GM18861 (cell line): ENCODE data around the gene CKAP4.

Experiments
- ATAC-seq: cut with Tn5 transposase; IDR thresholded peaks from one replicate; pipeline ENCODE4 v1.9.1; 2021; ENCODE audit not compliant: unreplicated experiment

CKAP4 gene

GRCh38 chr12:106205208-106206069 lies 42.4 kb downstream of the CKAP4 start:
- no peak for ATAC-seq

GRCh38 chr12:106204312-106204711 lies 43.5 kb downstream of the CKAP4 start:
- no peak for ATAC-seq

- ATAC-seq, result no peak
These were observed 49.8 kb downstream of the CKAP4 start for GRCh38 chr12:106197906-106198623.

- ATAC-seq, result no peak
These were observed 52.2 kb downstream of the CKAP4 start for GRCh38 chr12:106195621-106196027.

- ATAC-seq, result no peak
These were observed 53.5 kb downstream of the CKAP4 start for GRCh38 chr12:106194351-106194750.

- no peak for ATAC-seq
These were observed 54.2 kb downstream of the CKAP4 start for GRCh38 chr12:106193394-106194215.

GRCh38 chr12:106192659-106193393 lies 55.0 kb downstream of the CKAP4 start:
- no peak for ATAC-seq

- no peak for ATAC-seq
These were observed 57.2 kb downstream of the CKAP4 start for GRCh38 chr12:106190581-106190980.

GRCh38 chr12:106189341-106189740 lies 58.5 kb downstream of the CKAP4 start:
- no peak for ATAC-seq

- no peak for ATAC-seq
These were observed 59.6 kb downstream of the CKAP4 start for GRCh38 chr12:106188256-106188655.
